GM12872 (cell line): ENCODE data around the gene VAV2.

Experiments used
- CTCF ChIP-seq: IDR thresholded peaks from 3 replicates; pipeline ENCODE4 v1.5.1; 2011; ENCODE audit warnings: low read depth, mild to moderate bottlenecking, low read length, moderate library complexity; ENCODE audit not compliant: insufficient read depth

Gene VAV2

GRCh38 chr9:133800266-133800665 is 191.9 kb downstream of the VAV2 start:
- no peak for TF ChIP-seq CTCF

GRCh38 chr9:133799716-133800115 is 192.4 kb downstream of the VAV2 start:
- TF ChIP-seq CTCF = no peak

DNA sequence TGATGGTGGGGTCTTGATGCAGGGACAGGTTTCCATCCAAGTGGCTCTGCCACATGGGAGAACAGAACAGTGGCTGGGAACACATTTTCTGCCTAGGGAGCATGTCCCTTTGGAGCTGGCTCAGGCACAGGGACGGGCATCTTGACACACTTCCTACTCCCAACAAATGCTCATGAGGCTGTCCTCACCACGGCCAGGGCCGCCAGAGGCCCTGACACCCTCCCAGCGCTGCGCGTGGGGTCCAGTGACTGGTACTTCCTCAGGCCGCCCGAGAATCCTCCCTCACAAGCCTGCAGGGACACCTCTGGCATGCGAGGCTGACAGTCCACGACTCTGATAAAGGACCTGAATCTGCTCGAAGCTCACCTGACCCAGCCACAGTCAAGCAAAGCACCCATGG is 193.0 kb downstream of the VAV2 start:
- no peak for TF ChIP-seq CTCF

DNA sequence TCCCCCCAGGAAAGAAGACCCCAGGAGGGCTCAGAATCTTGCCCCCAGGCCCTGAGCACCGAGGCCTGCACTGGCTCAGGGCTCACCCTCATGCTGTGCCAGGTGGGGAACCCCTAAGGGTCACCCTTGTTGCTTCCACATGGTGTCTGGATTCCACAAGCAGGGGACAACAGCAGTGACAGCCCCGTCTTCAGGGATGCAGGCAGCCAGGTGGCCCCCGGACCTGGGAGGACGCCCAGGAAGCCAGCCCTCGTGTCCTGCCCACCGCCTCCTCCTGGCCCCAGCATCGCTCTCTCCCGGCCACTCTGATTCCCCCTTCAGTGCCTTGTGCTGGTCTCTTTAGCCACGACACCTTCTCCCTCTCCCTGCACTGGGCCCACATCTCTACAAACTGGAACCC is 194.0 kb downstream of the VAV2 start:
- TF ChIP-seq CTCF = no peak

- no peak for TF ChIP-seq CTCF
Measured at GRCh38 chr9:133797406-133798105, 194.6 kb downstream of the VAV2 start.

- no peak for TF ChIP-seq CTCF
Measured at GRCh38 chr9:133796562-133796961, 195.6 kb downstream of the VAV2 start.

- TF ChIP-seq CTCF = no peak
Measured at GRCh38 chr9:133795049-133795448, 197.1 kb downstream of the VAV2 start.
